NCI-H82 (cell line): ENCODE data around the gene POU4F3.
"Not testable (repeated sequence)": the region's sequence is repeated elsewhere in the genome, so short reads cannot be mapped to it uniquely, and the experiment has no call there.

ENCODE experiments used
- DNase-seq: peaks from one replicate; lab custom pipeline; 2025; lab: John Stamatoyannopoulos, UW

Gene POU4F3

GRCh38 chr5:146338774-146339714, at the start of gene POU4F3:
Gene POU4F3 (plus strand): TSS chr5:146338839. CDS start chr5:146339113, 274 bp downstream.
- DNase-seq = peak; percentile 20

GRCh38 chr5:146290318-146290717, 48.3 kb upstream of the POU4F3 start:
- no peak for DNase-seq

GRCh38 chr5:146291421-146292074, 47.1 kb upstream of the POU4F3 start:
- DNase-seq = peak; percentile 66

- no peak for DNase-seq
Measured at GRCh38 chr5:146296245-146296644, 42.4 kb upstream of the POU4F3 start.

- DNase-seq = not testable (repeated sequence)
Measured at GRCh38 chr5:146298920-146299319, 39.7 kb upstream of the POU4F3 start.

- DNase-seq = no peak
Measured at GRCh38 chr5:146301626-146302025, 37.0 kb upstream of the POU4F3 start.

- no peak for DNase-seq
Measured at GRCh38 chr5:146302406-146302805, 36.2 kb upstream of the POU4F3 start.

GRCh38 chr5:146306838-146307237, 31.8 kb upstream of the POU4F3 start:
- no peak for DNase-seq

GRCh38 chr5:146307796-146308195, 30.8 kb upstream of the POU4F3 start:
- no peak for DNase-seq

- no peak for DNase-seq
Measured at GRCh38 chr5:146310540-146310939, 28.1 kb upstream of the POU4F3 start.

- no peak for DNase-seq
Measured at GRCh38 chr5:146311278-146311677, 27.4 kb upstream of the POU4F3 start.

- no peak for DNase-seq
Measured at GRCh38 chr5:146313027-146313426, 25.6 kb upstream of the POU4F3 start.

GRCh38 chr5:146321571-146321970, 17.1 kb upstream of the POU4F3 start:
- DNase-seq = no peak

GRCh38 chr5:146327257-146327870, 11.3 kb upstream of the POU4F3 start:
- DNase-seq = peak; percentile 30

GRCh38 chr5:146327989-146328388, 10.7 kb upstream of the POU4F3 start:
- no peak for DNase-seq

GRCh38 chr5:146329697-146330096, 8.9 kb upstream of the POU4F3 start:
- DNase-seq = no peak

- DNase-seq = no peak
Measured at GRCh38 chr5:146331423-146331822, 7.2 kb upstream of the POU4F3 start.

- DNase-seq = no peak
Measured at GRCh38 chr5:146334074-146334533, 4.5 kb upstream of the POU4F3 start.

- DNase-seq = no peak
Measured at GRCh38 chr5:146336197-146336596, 2.4 kb upstream of the POU4F3 start.

GRCh38 chr5:146337264-146337904, 1.3 kb upstream of the POU4F3 start:
- no peak for DNase-seq

- no peak for DNase-seq
Measured at GRCh38 chr5:146337928-146338327, 711 bp upstream of the POU4F3 start.

GRCh38 chr5:146339715-146340259, 1.1 kb downstream of the POU4F3 start:
- no peak for DNase-seq
